Cardiac fibroblast (primary cell): ENCODE data around the gene SLC31A1.
"Not testable (repeated sequence)": the region's sequence is repeated elsewhere in the genome, so short reads cannot be mapped to it uniquely, and the experiment has no call there.

Experiments used
- DNase-seq, 2 donors: peaks; one replicate each; pipeline versions ENCODE4 v3.0.0 to v3.0.0-alpha.2; 2010; ENCODE audit warnings: low read depth in 2 of 2
- H3K4me3 ChIP-seq, 2 donors: replicated peaks in 1 of 2; 1 replicate in 1 of 2; 2 replicates in 1 of 2; pipeline ENCODE4 v1.5.1; 2011; ENCODE audit warnings: low read depth in 2 of 2, low read length in 2 of 2, mild to moderate bottlenecking in 2 of 2, moderate library complexity in 1 of 2
- CTCF ChIP-seq: IDR thresholded peaks from one replicate; pipeline ENCODE4 v1.5.1; 2011; ENCODE audit warnings: low read depth, mild to moderate bottlenecking, low read length, inconsistent platforms

The SLC31A1 gene

GRCh38 chr9:113227436-113227835, 6.1 kb downstream of the SLC31A1 start:
- no peak for TF ChIP-seq CTCF
- no peak for DNase-seq
- H3K4me3 ChIP-seq, result no peak overlapping the region

- H3K4me3 ChIP-seq, result no peak overlapping the region
- TF ChIP-seq CTCF, result no peak
- DNase-seq, result no peak
Observed at GRCh38 chr9:113228130-113228665, 6.9 kb downstream of the SLC31A1 start.

GRCh38 chr9:113231701-113232100, 10.4 kb downstream of the SLC31A1 start:
- TF ChIP-seq CTCF, result no peak
- DNase-seq, result no peak
- H3K4me3 ChIP-seq, result no peak overlapping the region

- H3K4me3 ChIP-seq, DNase-seq: not testable (repeated sequence)
Observed at GRCh38 chr9:113235701-113236255, 14.4 kb downstream of the SLC31A1 start.

GRCh38 chr9:113237026-113237425, 15.7 kb downstream of the SLC31A1 start:
- TF ChIP-seq CTCF, result no peak
- no peak overlapping the region for H3K4me3 ChIP-seq
- DNase-seq, result no peak

GRCh38 chr9:113238202-113238858, 17.0 kb downstream of the SLC31A1 start:
- TF ChIP-seq CTCF, result no peak
- DNase-seq, result no peak
- no peak overlapping the region for H3K4me3 ChIP-seq

GRCh38 chr9:113238859-113239232, 17.5 kb downstream of the SLC31A1 start:
- no peak for TF ChIP-seq CTCF
- DNase-seq, result peak in 1 of 2 donors; percentile 45
- no peak overlapping the region for H3K4me3 ChIP-seq
